GM12878 (cell line): ENCODE results near the gene GABRB2. TPM values are rescaled to one million over a fixed set of nuclear protein-coding genes. Genes with fewer than 3 reads are reported as not detected.

Source experiments
- ATAC-seq: fragments of 200-7000 bp; cut with Tn5 transposase; 3 replicates; pipeline ENCODE4 v1.9.1; 2020; ENCODE audit warnings: mild to moderate bottlenecking, moderate library complexity
- BruUV-seq: library from RNA; stranded (reverse); fragments of 400-500 nt; replicated peaks from 2 replicates; lab custom pipeline; 2021; lab: Mats Ljungman, UMichigan
- CTCF ChIA-PET: fragments of 300-600 bp; sonication (Branson Sonifier 250); formaldehyde crosslinking; extraction: SDS; loops from one replicate; lab custom pipeline; 2021; ENCODE audit warnings: inconsistent platforms; lab: Yijun Ruan, JAX
- POLR2A ChIA-PET: fragments of 350-600 bp; formaldehyde crosslinking; extraction: SDS; loops from one replicate; lab custom pipeline; 2021; ENCODE audit warnings: inconsistent platforms; lab: Charles Lee
- RAD21 ChIA-PET: fragments of 300-600 bp; sonication (Branson Sonifier 250); formaldehyde crosslinking; loops from one replicate; lab custom pipeline; 2023; ENCODE audit warnings: antibody characterized with exemption; ENCODE audit not compliant: unreplicated experiment; lab: Charles Lee
- SMC1A ChIA-PET: fragments of 300-600 bp; sonication (Branson Sonifier 250); formaldehyde crosslinking; loops from one replicate; lab custom pipeline; 2023; ENCODE audit not compliant: unreplicated experiment, uncharacterized antibody; lab: Charles Lee
- DNase-seq: peaks from one replicate; pipeline ENCODE4 v3.0.0-alpha.2; 2011; ENCODE audit warnings: low read depth, low spot score
- FAIRE-seq: peaks from 3 replicates; lab custom pipeline; 2011; peaks lifted over from hg19 to GRCh38; lab: Jason Lieb, UNC
- H2AFZ ChIP-seq: 2 replicates; pipeline ENCODE4 v1.6.0; 2011; ENCODE audit warnings: low read depth, low read length, control low read depth; ENCODE audit not compliant: control insufficient read depth
- H3K27ac ChIP-seq: 2 replicates; pipeline ENCODE4 v1.5.1; 2011; ENCODE audit warnings: control low read depth; ENCODE audit not compliant: control insufficient read depth, insufficient read depth
- H3K27me3 ChIP-seq, 2 experiments: replicated peaks in 1 of 2; 2 replicates each; pipeline versions ENCODE4 v1.6.0 to v1.6.1; 2011; ENCODE audit warnings: low read length in 1 of 2; ENCODE audit not compliant: control insufficient read depth in 2 of 2, insufficient read depth in 2 of 2
- H3K36me3 ChIP-seq, 2 experiments: 2 replicates each; pipeline ENCODE4 v1.5.1; 2011; ENCODE audit warnings: low read length in 1 of 2; ENCODE audit not compliant: control insufficient read depth in 2 of 2, insufficient read depth in 2 of 2
- H3K4me1 ChIP-seq: 2 replicates; pipeline ENCODE4 v1.6.1; 2011; ENCODE audit warnings: mild to moderate bottlenecking, low read length, moderate library complexity, mixed read lengths; ENCODE audit not compliant: control insufficient read depth, insufficient read depth
- H3K4me2 ChIP-seq: 2 replicates; pipeline ENCODE4 v1.6.0; 2011; ENCODE audit warnings: control low read depth; ENCODE audit not compliant: control insufficient read depth, insufficient read depth
- H3K4me3 ChIP-seq: fragments of 200-600 bp; sonication (generic); 2 replicates; pipeline ENCODE4 v1.5.1; 2016
- H3K79me2 ChIP-seq: 2 replicates; pipeline ENCODE4 v1.6.0; 2011; ENCODE audit warnings: low read length; ENCODE audit not compliant: control insufficient read depth, insufficient read depth
- H3K9ac ChIP-seq: 2 replicates; pipeline ENCODE4 v1.8.0; 2011; ENCODE audit warnings: low read length, control low read depth, mixed read lengths; ENCODE audit not compliant: control insufficient read depth, insufficient read depth
- H3K9me3 ChIP-seq: replicated peaks from 3 replicates; pipeline ENCODE4 v1.5.1; 2011; ENCODE audit warnings: mild to moderate bottlenecking, low read length; ENCODE audit not compliant: control insufficient read depth, insufficient read depth
- H4K20me1 ChIP-seq: 2 replicates; pipeline ENCODE4 v1.6.0; 2011; ENCODE audit not compliant: control insufficient read depth, insufficient read depth
- BRCA1 ChIP-seq: IDR thresholded peaks from 2 replicates; pipeline ENCODE4 v1.6.1; 2011; ENCODE audit warnings: low read depth, low read length, improper control_type of control experiment
- CHD2 ChIP-seq: IDR thresholded peaks from 2 replicates; pipeline ENCODE4 v1.6.1; 2011; ENCODE audit warnings: low read depth, low read length, improper control_type of control experiment, borderline replicate concordance
- IKZF2 ChIP-seq, 2 experiments: fragments of 450-650 bp; IDR thresholded peaks; 2 replicates each; pipeline ENCODE4 v1.6.1; 2017; ENCODE audit warnings: mild to moderate bottlenecking in 2 of 2, moderate library complexity in 2 of 2
- RFX5 ChIP-seq: IDR thresholded peaks from 2 replicates; pipeline ENCODE4 v1.6.1; 2011; ENCODE audit warnings: low read depth, low read length, improper control_type of control experiment
- SUPT20H ChIP-seq: IDR thresholded peaks from 2 replicates; pipeline ENCODE4 v1.6.1; 2011; ENCODE audit warnings: low read depth, mild to moderate bottlenecking, low read length, moderate library complexity, borderline replicate concordance; ENCODE audit not compliant: control insufficient read depth
- WRNIP1 ChIP-seq: IDR thresholded peaks from 2 replicates; pipeline ENCODE4 v1.6.1; 2011; ENCODE audit warnings: low read depth, low read length, improper control_type of control experiment, borderline replicate concordance
- ZNF207 ChIP-seq: fragments of 450-650 bp; IDR thresholded peaks from 2 replicates; pipeline ENCODE4 v1.6.1; 2014; ENCODE audit warnings: antibody characterized with exemption, mild to moderate bottlenecking, borderline replicate concordance
- WGBS: methylation state at CpG from one replicate; pipeline ENCODE4 v1.1.6; 2016; ENCODE audit warnings: low lambda C conversion rate; ENCODE audit not compliant: insufficient replicate concordance, insufficient coverage; ENCODE audit errors: missing lambda C conversion rate; 5-methylcytosine and 5-hydroxymethylcytosine counted together
- in situ Hi-C: fragments of 300-500 bp; cut with MboI; formaldehyde crosslinking; loops from 9 replicates; pipeline ENCODE4 v1.14.3; 2018; ENCODE audit warnings: mixed read lengths
- intact Hi-C: fragments of 100-400 bp; cut with micrococcal nuclease; formaldehyde crosslinking; loops from one replicate; pipeline ENCODE4 v1.14.2; 2022; ENCODE audit not compliant: unreplicated experiment
- polyA plus RNA-seq, 11 experiments: library from polyadenylated mRNA; depleted of rRNA in 4 of 11; unstranded in 6 of 11; stranded (reverse) in 5 of 11; fragments of >200 nt; fragmentation: Nextera tagmentation in 4 of 11; fragmentation: Illumina TruSeq in 1 of 11; extraction: Ambion mirVana in 4 of 11; extraction: Trizol in 1 of 11; gene quantifications; 1 replicate in 1 of 11; 2 replicates in 10 of 11; pipeline versions ENCODE4 v1.2.1 to v1.2.3, GENCODE V29; 2011 to 2016; ENCODE audit warnings: inconsistent platforms in 2 of 11, missing spikeins in 2 of 11, low read depth in 1 of 11
- total RNA-seq, 4 experiments: library from RNA; depleted of rRNA in 3 of 4; stranded (reverse); fragments of >200 nt in 3 of 4; fragmentation: Illumina TruSeq in 1 of 4; extraction: Trizol in 1 of 4; gene quantifications; 2 replicates each; pipeline versions ENCODE4 v1.2.1 to v1.2.3, GENCODE V29; 2013 to 2021
- TF ChIP-seq, protein P1 (sequence below), 3 experiments: IDR thresholded peaks in 2 of 3; conservative IDR thresholded peaks in 1 of 3; 2 replicates each; pipeline ENCODE4 v1.5.1; 2011; ENCODE audit warnings: low read depth in 3 of 3, low read length in 3 of 3, mild to moderate bottlenecking in 3 of 3, control low read depth in 2 of 3, moderate library complexity in 2 of 3, inconsistent platforms in 1 of 3, mixed read lengths in 1 of 3; ENCODE audit not compliant: control insufficient read depth in 2 of 3, insufficient read depth in 1 of 3; ENCODE audit errors: extremely low read depth in 1 of 3
- TF ChIP-seq, protein P2 (sequence below): fragments of 450-650 bp; IDR thresholded peaks from 2 replicates; pipeline ENCODE4 v1.6.1; 2016; ENCODE audit warnings: mild to moderate bottlenecking

The GABRB2 gene
- total and polyA plus RNA-seq, 10 of the 15 experiments (the other 5 are each of a cell fraction or from before 2014, with no cell fraction given), result 0.12 to 0.85 (median 0.43) TPM

DNA sequence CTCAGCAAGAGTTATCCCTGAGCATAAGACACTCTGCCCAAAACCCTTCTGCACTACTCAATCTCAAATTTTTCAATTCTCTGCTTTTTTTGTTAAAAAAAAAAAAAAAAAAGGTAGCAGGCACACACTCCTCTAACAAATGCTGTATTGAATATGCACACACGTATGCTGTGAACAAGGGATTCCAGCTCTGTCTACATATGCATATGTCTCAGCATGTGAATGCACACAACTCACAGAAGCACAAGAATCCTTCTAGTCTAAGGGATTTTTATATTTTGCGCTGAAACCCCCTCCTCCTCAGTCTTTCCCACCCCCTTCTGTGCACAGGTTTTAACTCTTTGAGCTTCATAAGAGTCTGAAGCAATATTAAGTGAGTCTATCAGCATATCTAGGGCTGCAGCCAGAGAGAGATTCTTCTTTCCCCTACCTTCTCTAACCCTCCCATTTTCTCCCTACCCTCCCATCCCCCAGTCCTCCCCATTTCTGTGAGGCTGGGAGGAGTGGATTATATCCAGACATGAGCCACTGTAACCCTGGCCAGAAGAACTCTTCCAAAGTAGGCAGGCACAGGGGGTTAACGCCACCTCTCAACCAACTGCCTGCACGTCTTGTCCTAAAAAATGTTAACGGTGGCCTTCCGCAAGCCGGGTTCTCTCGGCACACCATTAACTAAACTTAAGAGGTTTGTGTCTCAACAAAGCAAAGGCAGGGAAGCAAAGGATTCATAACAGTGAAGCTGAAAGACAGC lies 1.0 kb downstream of the GABRB2 start:
- POLR2A ChIA-PET, result no interaction called here
- no peak for TF ChIP-seq IKZF2 (IDR thresholded peaks at IDR 0.05)
- TF ChIP-seq, protein P1, sequence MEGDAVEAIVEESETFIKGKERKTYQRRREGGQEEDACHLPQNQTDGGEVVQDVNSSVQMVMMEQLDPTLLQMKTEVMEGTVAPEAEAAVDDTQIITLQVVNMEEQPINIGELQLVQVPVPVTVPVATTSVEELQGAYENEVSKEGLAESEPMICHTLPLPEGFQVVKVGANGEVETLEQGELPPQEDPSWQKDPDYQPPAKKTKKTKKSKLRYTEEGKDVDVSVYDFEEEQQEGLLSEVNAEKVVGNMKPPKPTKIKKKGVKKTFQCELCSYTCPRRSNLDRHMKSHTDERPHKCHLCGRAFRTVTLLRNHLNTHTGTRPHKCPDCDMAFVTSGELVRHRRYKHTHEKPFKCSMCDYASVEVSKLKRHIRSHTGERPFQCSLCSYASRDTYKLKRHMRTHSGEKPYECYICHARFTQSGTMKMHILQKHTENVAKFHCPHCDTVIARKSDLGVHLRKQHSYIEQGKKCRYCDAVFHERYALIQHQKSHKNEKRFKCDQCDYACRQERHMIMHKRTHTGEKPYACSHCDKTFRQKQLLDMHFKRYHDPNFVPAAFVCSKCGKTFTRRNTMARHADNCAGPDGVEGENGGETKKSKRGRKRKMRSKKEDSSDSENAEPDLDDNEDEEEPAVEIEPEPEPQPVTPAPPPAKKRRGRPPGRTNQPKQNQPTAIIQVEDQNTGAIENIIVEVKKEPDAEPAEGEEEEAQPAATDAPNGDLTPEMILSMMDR (IDR thresholded peaks at IDR 0.05 in 2 of 3, conservative IDR thresholded peaks at IDR 0.05 in 1 of 3; ENCODE audit: control insufficient read depth in 2 of 3, extremely low read depth in 1 of 3, insufficient read depth in 1 of 3, low read depth in 3 of 3, low read length in 3 of 3), result no peak
- TF ChIP-seq SUPT20H, result no peak
- no peak for TF ChIP-seq CHD2
- no peak for TF ChIP-seq WRNIP1
- TF ChIP-seq BRCA1, result no peak
- TF ChIP-seq RFX5, result no peak
- TF ChIP-seq ZNF207, result no peak
- TF ChIP-seq, protein P2, sequence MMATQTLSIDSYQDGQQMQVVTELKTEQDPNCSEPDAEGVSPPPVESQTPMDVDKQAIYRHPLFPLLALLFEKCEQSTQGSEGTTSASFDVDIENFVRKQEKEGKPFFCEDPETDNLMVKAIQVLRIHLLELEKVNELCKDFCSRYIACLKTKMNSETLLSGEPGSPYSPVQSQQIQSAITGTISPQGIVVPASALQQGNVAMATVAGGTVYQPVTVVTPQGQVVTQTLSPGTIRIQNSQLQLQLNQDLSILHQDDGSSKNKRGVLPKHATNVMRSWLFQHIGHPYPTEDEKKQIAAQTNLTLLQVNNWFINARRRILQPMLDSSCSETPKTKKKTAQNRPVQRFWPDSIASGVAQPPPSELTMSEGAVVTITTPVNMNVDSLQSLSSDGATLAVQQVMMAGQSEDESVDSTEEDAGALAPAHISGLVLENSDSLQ, result no peak
- TF ChIP-seq, all 136 proteins: peak for 0
- ATAC-seq, result no peak
- RAD21 ChIA-PET, result interaction anchor here (1.2 kb wide), 1 partner anchor 1863 kb away, joined by 3 read pairs; no protein-coding TSS in a partner anchor
- FAIRE-seq, result no peak
- SMC1A ChIA-PET, result interaction anchor here (0.6 to 3.2 kb wide), 4 partner anchors 11 to 1864 kb away, joined by 3 to 19 read pairs (median 6); no protein-coding TSS in a partner anchor
- H3K4me3 ChIP-seq, result peak overlapping the region; percentile 64
- no TSS peak for BruUV-seq
- intact Hi-C loops (loop anchor here (1.0 to 10.0 kb wide), 4 partner anchors 131 to 1801 kb away; no protein-coding TSS in a partner anchor), in situ Hi-C loops (loop anchor here (10.0 kb wide), 2 partner anchors 1111 to 1799 kb away; no protein-coding TSS in a partner anchor)
- peaks cover 3 to 8% of the 10 kb centered on the region in 2 experiments; a peak in 2 of 4 replicates for H3K27me3 ChIP-seq
- no peaks in the 10 kb centered on the region for H3K36me3 ChIP-seq
- no peaks in the 10 kb centered on the region; the same call in 2 of the 3 replicates for H3K9me3 ChIP-seq
- WGBS, result 39% methylated on average over 8 of the region's 8 CpGs
- H2AFZ ChIP-seq, result no peak overlapping the region; the same call in 1 of the 2 replicates
- DNase-seq, result no peak
- no peaks in the 10 kb centered on the region for H4K20me1 ChIP-seq
- no peaks in the 10 kb centered on the region for H3K4me1 ChIP-seq
- H3K79me2 ChIP-seq, result no peaks in the 10 kb centered on the region
- CTCF ChIA-PET, result interaction anchor here (0.8 to 4.3 kb wide), 3 partner anchors 9 to 1862 kb away, joined by 3 to 36 read pairs (median 4); no protein-coding TSS in a partner anchor
- H3K9ac ChIP-seq, result no peak overlapping the region
- H3K4me2 ChIP-seq, result peak overlapping the region; percentile 93
- H3K27ac ChIP-seq, result no peak overlapping the region
